A549 (cell line): Measurements from ENCODE around the gene USP9X.

ENCODE experiments used
- CHD2 ChIP-seq: fragments of 150-350 bp; IDR thresholded peaks from 2 replicates; pipeline ENCODE4 v1.6.1; 2014; ENCODE audit warnings: low read length; ENCODE audit not compliant: partially characterized antibody
- CTCF ChIP-seq: fragments of >200 bp; sonication (Bioruptor Twin); formaldehyde crosslinking; IDR thresholded peaks from 3 replicates; pipeline ENCODE4 v1.5.1; 2016
- EP300 ChIP-seq, 2 experiments: fragments of >200 bp; sonication (Bioruptor Twin); formaldehyde crosslinking; IDR thresholded peaks; 2 replicates in 1 of 2; 3 replicates in 1 of 2; pipeline ENCODE4 v1.6.1; 2016 to 2017
- ESRRA ChIP-seq: fragments of 150-350 bp; IDR thresholded peaks from 2 replicates; pipeline ENCODE4 v1.6.1; 2014; ENCODE audit warnings: mild to moderate bottlenecking, low read length, borderline replicate concordance
- HMGXB4 ChIP-seq: fragments of 250-450 bp; sonication (Bioruptor Pico); IDR thresholded peaks from 2 replicates; pipeline ENCODE4 v1.5.0; 2021; ENCODE audit warnings: mild to moderate bottlenecking, moderate library complexity, borderline replicate concordance
- PHF8 ChIP-seq: fragments of 200-600 bp; sonication (generic); IDR thresholded peaks from 2 replicates; pipeline ENCODE4 v1.6.1; 2016; ENCODE audit warnings: low read depth, mild to moderate bottlenecking, antibody characterized with exemption, moderate library complexity, borderline replicate concordance
- POLR2A ChIP-seq: IDR thresholded peaks from 2 replicates; pipeline ENCODE4 v1.6.1; 2012; ENCODE audit warnings: mild to moderate bottlenecking, low read length
- REST ChIP-seq: fragments of 200-600 bp; sonication (generic); IDR thresholded peaks from 2 replicates; pipeline ENCODE4 v1.6.1; 2016; ENCODE audit warnings: antibody characterized with exemption, mild to moderate bottlenecking, moderate library complexity
- RFX5 ChIP-seq: fragments of 450-650 bp; IDR thresholded peaks from 2 replicates; pipeline ENCODE4 v1.7.1; 2014; ENCODE audit warnings: antibody characterized with exemption, mild to moderate bottlenecking, moderate library complexity
- RNF2 ChIP-seq: fragments of 200-600 bp; sonication (generic); IDR thresholded peaks from 2 replicates; pipeline ENCODE4 v1.6.1; 2016; ENCODE audit warnings: low read depth, mild to moderate bottlenecking, antibody characterized with exemption, moderate library complexity, borderline replicate concordance
- SMC3 ChIP-seq: fragments of >200 bp; sonication (Bioruptor Twin); formaldehyde crosslinking; IDR thresholded peaks from 3 replicates; pipeline ENCODE4 v1.6.1; 2018; ENCODE audit warnings: inconsistent platforms

- TF ChIP-seq CTCF: no peak
- no peak for TF ChIP-seq SMC3
- no peak for TF ChIP-seq ESRRA
- no peak for TF ChIP-seq REST
- no peak for TF ChIP-seq RFX5
- TF ChIP-seq PHF8: no peak
- no peak for TF ChIP-seq RNF2
- TF ChIP-seq CHD2: no peak
- no peak for TF ChIP-seq HMGXB4 (CRISPR knock-in tag)
- no peak for TF ChIP-seq POLR2A
- no peak for TF ChIP-seq EP300 (IDR thresholded peaks at IDR 0.05)
Measured at GRCh38 chrX:41090568-41091238, 5.5 kb downstream of the USP9X start.
